ENCODE data around the gene MT1H.
"Not testable (repeated sequence)": the region's sequence is repeated elsewhere in the genome, so short reads cannot be mapped to it uniquely, and the experiment has no call there.

Gene MT1H

GRCh38 chr16:56665286-56666261, 4.0 kb upstream of the MT1H start:
- DNase-seq (ENCODE audit: low read depth, low spot score): not testable (repeated sequence)

GRCh38 chr16:56667581-56668571, 1.7 kb upstream of the MT1H start, which contains the start of gene MT1G:
TSS of gene MT1G (minus strand) at chr16:56668065. CDS start at chr16:56667993, 72 bp downstream.
- no peak for DNase-seq (ENCODE audit: low read depth, low spot score)

GRCh38 chr16:56669840-56670619, 416 bp downstream of the MT1H start:
- DNase-seq (ENCODE audit: low read depth, low spot score): no peak

- no peak for DNase-seq (ENCODE audit: low read depth, low spot score)
These were observed 963 bp downstream of the MT1H start for GRCh38 chr16:56670620-56670934.

GRCh38 chr16:56671691-56672090, 2.1 kb downstream of the MT1H start:
- not testable (repeated sequence) for DNase-seq (ENCODE audit: low read depth, low spot score)

- DNase-seq (ENCODE audit: low read depth, low spot score): not testable (repeated sequence)
These were observed 2.6 kb downstream of the MT1H start for GRCh38 chr16:56672171-56672570.

- no peak for DNase-seq (ENCODE audit: low read depth, low spot score)
These were observed 3.3 kb downstream of the MT1H start for GRCh38 chr16:56672761-56673536.

GRCh38 chr16:56673921-56674320, 4.3 kb downstream of the MT1H start:
- DNase-seq (ENCODE audit: low read depth, low spot score): no peak

- DNase-seq (ENCODE audit: low read depth, low spot score): not testable (repeated sequence)
These were observed 5.0 kb downstream of the MT1H start for GRCh38 chr16:56674570-56674969.

- no peak for DNase-seq (ENCODE audit: low read depth, low spot score)
These were observed 6.1 kb downstream of the MT1H start for GRCh38 chr16:56675685-56676210.

- no peak for DNase-seq (ENCODE audit: low read depth, low spot score)
These were observed 7.9 kb downstream of the MT1H start for GRCh38 chr16:56677474-56677873.

GRCh38 chr16:56679078-56679730, 9.6 kb downstream of the MT1H start:
- no peak for DNase-seq (ENCODE audit: low read depth, low spot score)

- no peak for DNase-seq (ENCODE audit: low read depth, low spot score)
These were observed 10.2 kb downstream of the MT1H start for GRCh38 chr16:56679818-56680217.

- peak; percentile 65 for DNase-seq (ENCODE audit: low read depth, low spot score)
These were observed 12.5 kb downstream of the MT1H start, which contains the start of gene MT1X for GRCh38 chr16:56681939-56682702. TSS of gene MT1X (plus strand) at chr16:56682470. CDS start at chr16:56682541, 71 bp downstream.

- no peak for DNase-seq (ENCODE audit: low read depth, low spot score)
These were observed 13.2 kb downstream of the MT1H start for GRCh38 chr16:56682703-56683397.

- no peak for DNase-seq (ENCODE audit: low read depth, low spot score)
These were observed 14.0 kb downstream of the MT1H start for GRCh38 chr16:56683424-56684172.

GRCh38 chr16:56684256-56684925, 14.8 kb downstream of the MT1H start:
- no peak for DNase-seq (ENCODE audit: low read depth, low spot score)

Measured in activated naive CD8-positive, alpha-beta T cell treated with anti-CD3 and anti-CD28 coated beads, Interleukin-2, amount 50 U/mL, for 16 hours (primary cell).